GM12872 (cell line): ENCODE results near the gene CC2D2B.

ENCODE experiments used
- CTCF ChIP-seq: IDR thresholded peaks from 3 replicates; pipeline ENCODE4 v1.5.1; 2011; ENCODE audit warnings: low read depth, mild to moderate bottlenecking, low read length, moderate library complexity; ENCODE audit not compliant: insufficient read depth

The CC2D2B gene

GRCh38 chr10:95867866-95868265 is 39.9 kb upstream of the CC2D2B start:
- no peak for TF ChIP-seq CTCF

- no peak for TF ChIP-seq CTCF
These were observed 35.5 kb upstream of the CC2D2B start for GRCh38 chr10:95872158-95872711.

DNA sequence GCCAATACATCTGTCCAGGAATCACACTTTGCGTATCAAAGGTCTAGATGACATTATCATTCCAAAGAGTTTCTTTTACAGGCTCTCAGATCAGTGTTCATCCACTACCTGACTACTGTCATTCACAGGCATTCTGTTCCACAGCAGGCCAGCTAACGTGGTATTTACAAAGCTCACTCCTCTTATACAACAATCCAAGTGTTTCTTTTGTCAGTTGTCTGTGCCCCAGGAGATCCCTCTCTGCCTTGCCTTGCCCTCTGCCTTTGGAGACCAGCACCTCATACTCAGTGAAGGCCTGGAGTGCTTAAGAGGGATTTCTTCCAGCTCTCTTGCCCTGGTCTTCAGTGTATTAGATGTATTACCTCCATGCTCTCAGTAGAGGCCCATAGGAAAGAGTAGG is 34.6 kb upstream of the CC2D2B start:
- no peak for TF ChIP-seq CTCF

DNA sequence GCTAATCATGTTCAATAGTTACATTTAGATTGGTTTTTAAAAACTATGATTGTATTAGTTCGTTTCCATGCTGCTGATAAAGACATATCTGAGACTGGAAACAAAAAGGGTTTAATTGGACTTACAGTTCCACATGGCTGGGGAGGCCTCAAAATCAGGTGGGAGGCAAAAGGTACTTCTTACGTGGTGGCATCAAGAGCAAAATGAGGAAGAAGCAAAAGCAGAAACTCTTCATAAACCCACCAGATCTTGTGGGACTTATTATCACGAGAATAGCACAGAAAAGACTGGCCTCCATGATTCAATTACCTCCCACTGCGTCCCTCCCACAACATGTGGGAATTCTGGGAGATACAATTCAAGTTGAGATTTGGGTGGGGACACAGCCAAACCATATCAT is 34.1 kb upstream of the CC2D2B start:
- no peak for TF ChIP-seq CTCF

GRCh38 chr10:95876756-95877155 is 31.0 kb upstream of the CC2D2B start:
- no peak for TF ChIP-seq CTCF

DNA sequence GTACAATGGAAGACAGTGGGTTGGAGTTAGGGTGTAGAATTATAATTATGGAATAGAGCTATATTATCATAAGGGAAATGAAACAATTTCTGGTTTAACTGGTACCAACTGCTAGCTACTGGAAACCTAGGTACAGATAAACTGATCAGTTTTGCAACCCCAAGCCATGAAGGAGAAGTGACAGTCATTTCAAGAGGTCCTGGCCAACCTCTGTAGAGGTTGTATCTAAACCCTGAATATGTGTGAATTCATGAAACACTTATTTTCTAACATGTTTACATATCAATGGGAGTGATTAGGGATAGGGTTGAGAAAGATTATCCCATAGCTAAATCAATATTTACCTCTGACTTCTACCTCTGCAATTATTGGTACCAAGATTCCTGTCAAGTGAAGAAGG is 29.9 kb upstream of the CC2D2B start:
- TF ChIP-seq CTCF = no peak

DNA sequence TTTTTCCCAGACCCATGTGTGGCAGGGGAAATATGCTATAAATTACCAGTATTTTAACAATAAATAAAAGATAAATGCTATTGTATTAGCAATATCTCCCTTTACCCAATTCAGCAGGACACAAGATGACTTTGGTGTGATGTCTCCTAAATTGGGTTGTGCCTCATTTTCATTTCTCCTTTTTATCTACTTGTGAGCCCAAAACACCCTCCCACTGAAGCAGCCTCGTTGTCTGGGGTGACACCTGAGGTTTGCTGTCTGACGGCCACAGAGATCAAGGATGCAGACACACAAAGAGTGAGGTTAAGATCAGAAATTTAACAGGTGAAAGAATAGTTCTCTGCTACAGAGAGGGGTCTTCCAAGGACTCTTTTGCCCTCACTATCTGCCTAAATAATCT is 27.1 kb upstream of the CC2D2B start:
- no peak for TF ChIP-seq CTCF

- no peak for TF ChIP-seq CTCF
These were observed 26.5 kb upstream of the CC2D2B start for GRCh38 chr10:95881316-95881715.
